Neural progenitor cell (in vitro differentiated cells): Measurements from ENCODE around the gene DTYMK. TPM values are rescaled to one million over a fixed set of nuclear protein-coding genes. Genes with fewer than 3 reads are reported as not detected.

Experiments used
- DNase-seq: peaks from one replicate; pipeline ENCODE4 v3.0.0-alpha.2; 2016; ENCODE audit warnings: low spot score
- H2AFZ ChIP-seq: fragments of 200-600 bp; sonication (generic); replicated peaks from 2 replicates; pipeline ENCODE4 v1.6.1; 2016; ENCODE audit warnings: antibody characterized with exemption
- H3F3A ChIP-seq: fragments of 200-600 bp; sonication (generic); 2 replicates; pipeline ENCODE4 v1.6.1; 2016; ENCODE audit warnings: antibody characterized with exemption, low read depth
- H3K27ac ChIP-seq: fragments of 200-600 bp; sonication (generic); 2 replicates; pipeline ENCODE4 v1.5.1; 2016; ENCODE audit warnings: mild to moderate bottlenecking
- H3K27me3 ChIP-seq: fragments of 200-600 bp; sonication (generic); 2 replicates; pipeline ENCODE4 v1.6.1; 2016; ENCODE audit warnings: mild to moderate bottlenecking, moderate library complexity
- H3K36me3 ChIP-seq: fragments of 200-600 bp; sonication (generic); 2 replicates; pipeline ENCODE4 v1.5.1; 2016
- H3K4me1 ChIP-seq: fragments of 200-600 bp; sonication (generic); 2 replicates; pipeline ENCODE4 v1.6.1; 2016; ENCODE audit warnings: mixed run types
- H3K4me2 ChIP-seq: fragments of 200-600 bp; sonication (generic); 2 replicates; pipeline ENCODE4 v1.6.1; 2016
- H3K4me3 ChIP-seq: fragments of 200-600 bp; sonication (generic); 2 replicates; pipeline ENCODE4 v1.5.1; 2016
- H3K79me2 ChIP-seq: fragments of 200-600 bp; sonication (generic); 2 replicates; pipeline ENCODE4 v1.6.1; 2016; ENCODE audit warnings: low read depth
- H3K9ac ChIP-seq: fragments of 200-600 bp; sonication (generic); 2 replicates; pipeline ENCODE4 v1.6.1; 2016
- H3K9me3 ChIP-seq: fragments of 200-600 bp; sonication (generic); 2 replicates; pipeline ENCODE4 v1.5.1; 2016; ENCODE audit warnings: low read depth
- H4K20me1 ChIP-seq: fragments of 200-600 bp; sonication (generic); 2 replicates; pipeline ENCODE4 v1.6.1; 2016; ENCODE audit warnings: low read depth
- H3K27ac Mint-ChIP-seq: 3 replicates; pipeline ENCODE4 v1.8.0; 2021; ENCODE audit warnings: mixed read lengths
- H3K27me3 Mint-ChIP-seq: 2 replicates; pipeline ENCODE4 v1.8.0; 2022; ENCODE audit warnings: low read depth, mild to moderate bottlenecking, inconsistent platforms, moderate library complexity, mixed read lengths; ENCODE audit not compliant: insufficient read depth
- H3K36me3 Mint-ChIP-seq: 3 replicates; pipeline ENCODE4 v1.8.0; 2021; ENCODE audit warnings: mixed read lengths
- H3K4me1 Mint-ChIP-seq: 3 replicates; pipeline ENCODE4 v1.8.0; 2021; ENCODE audit warnings: mixed read lengths
- H3K4me3 Mint-ChIP-seq: 3 replicates; pipeline ENCODE4 v1.8.0; 2021; ENCODE audit warnings: mild to moderate bottlenecking, moderate library complexity, mixed read lengths
- H3K9me3 Mint-ChIP-seq: 3 replicates; pipeline ENCODE4 v1.8.0; 2020; ENCODE audit warnings: mixed read lengths
- CTCF ChIP-seq: fragments of 200-600 bp; sonication (generic); IDR thresholded peaks from 2 replicates; pipeline ENCODE4 v1.5.1; 2017; ENCODE audit warnings: antibody characterized with exemption, mild to moderate bottlenecking
- EZH2 ChIP-seq: fragments of 200-600 bp; sonication (generic); IDR thresholded peaks from 2 replicates; pipeline ENCODE4 v1.6.1; 2017; ENCODE audit warnings: antibody characterized with exemption, mild to moderate bottlenecking, moderate library complexity
- EZH2phosphoT487 ChIP-seq: fragments of 200-600 bp; sonication (generic); IDR thresholded peaks from 2 replicates; pipeline ENCODE4 v1.6.1; 2017; ENCODE audit warnings: antibody characterized with exemption
- total RNA-seq: library from RNA; depleted of rRNA; stranded (reverse); fragments of >200 nt; gene quantifications from 2 replicates; pipeline ENCODE4 v1.2.3, GENCODE V29; 2015; ENCODE audit warnings: low replicate concordance

The DTYMK gene
- total RNA-seq, 1 donor from 2014 or later = 43.4 TPM

- Mint-ChIP-seq H3K27ac (no peak overlapping the region), H3K36me3 (peaks cover 24% of the 10 kb centered on the region), H3K9me3 (no peaks in the 10 kb centered on the region), H3K4me3 (no peak overlapping the region), H3K27me3 (no peaks in the 10 kb centered on the region), H3K4me1 (peaks cover 2% of the 10 kb centered on the region)
- peaks cover 27% of the 10 kb centered on the region for H3K79me2 ChIP-seq
- H3K4me3 ChIP-seq = no peak overlapping the region
- H3K9me3 ChIP-seq = no peaks in the 10 kb centered on the region
- H3F3A ChIP-seq = no peaks in the 10 kb centered on the region
- H3K36me3 ChIP-seq = no peaks in the 10 kb centered on the region
- H3K4me1 ChIP-seq = no peaks in the 10 kb centered on the region
- H3K9ac ChIP-seq = no peak overlapping the region
- no peak for DNase-seq
- no peak overlapping the region for H3K27ac ChIP-seq
- H3K27me3 ChIP-seq = no peaks in the 10 kb centered on the region
- no peak overlapping the region for H3K4me2 ChIP-seq
- TF ChIP-seq CTCF (no peak), EZH2 (no peak), EZH2phosphoT487 (no peak)
- H2AFZ ChIP-seq = no peak overlapping the region
- H4K20me1 ChIP-seq = peaks cover 30% of the 10 kb centered on the region
Measured at GRCh38 chr2:241654551-241654950, 32.1 kb downstream of the DTYMK start.

DNA sequence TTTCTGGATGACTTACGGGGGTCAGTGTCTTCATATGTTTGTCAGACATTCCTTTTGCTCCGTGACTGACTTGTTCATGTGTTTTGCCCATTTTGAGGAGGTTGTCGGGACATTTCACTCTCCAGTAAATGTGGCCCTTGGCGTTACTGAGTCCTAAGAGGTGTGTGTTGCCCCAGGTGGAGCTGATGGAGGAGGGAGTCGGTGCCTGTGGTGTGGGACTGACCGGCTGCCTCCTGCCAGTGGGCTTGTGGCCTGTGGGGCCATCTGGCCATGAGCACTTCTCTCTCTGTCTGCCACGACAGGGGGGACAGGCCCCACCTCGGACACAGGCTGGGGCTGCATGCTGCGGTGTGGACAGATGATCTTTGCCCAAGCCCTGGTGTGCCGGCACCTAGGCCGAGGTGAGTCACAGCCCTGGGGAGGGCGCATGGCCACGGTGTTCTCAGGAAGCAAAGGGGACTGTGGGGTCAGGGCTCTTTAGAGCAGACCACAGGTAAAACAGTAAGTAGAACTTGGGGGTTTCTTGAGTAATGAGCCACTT lies 33.3 kb downstream of the DTYMK start:
- H3K27ac Mint-ChIP-seq = no peak overlapping the region
- Histone ChIP-seq H3K27me3 (no peaks in the 10 kb centered on the region), H3K27ac (no peak overlapping the region), H2AFZ (no peak overlapping the region), H3K9ac (no peak overlapping the region), H3F3A (peaks cover 5% of the 10 kb centered on the region), H3K79me2 (peaks cover 40% of the 10 kb centered on the region), H3K4me3 (no peak overlapping the region), H4K20me1 (peaks cover 34% of the 10 kb centered on the region), H3K4me1 (peaks cover 8% of the 10 kb centered on the region), H3K4me2 (no peak overlapping the region), H3K9me3 (no peaks in the 10 kb centered on the region), H3K36me3 (no peaks in the 10 kb centered on the region)
- no peak overlapping the region for H3K4me3 Mint-ChIP-seq
- H3K27me3 Mint-ChIP-seq = no peaks in the 10 kb centered on the region
- DNase-seq = no peak
- H3K36me3 Mint-ChIP-seq = peaks cover 19% of the 10 kb centered on the region
- H3K9me3 Mint-ChIP-seq = no peaks in the 10 kb centered on the region
- TF ChIP-seq CTCF (no peak), EZH2 (no peak), EZH2phosphoT487 (no peak)
- H3K4me1 Mint-ChIP-seq = peaks cover 4% of the 10 kb centered on the region

- Histone ChIP-seq H3K9me3 (no peaks in the 10 kb centered on the region), H3K4me3 (no peak overlapping the region), H3K27ac (no peak overlapping the region), H3K27me3 (no peaks in the 10 kb centered on the region), H4K20me1 (peaks cover 40% of the 10 kb centered on the region), H3K4me2 (no peak overlapping the region), H3F3A (peaks cover 6% of the 10 kb centered on the region), H3K79me2 (peaks cover 46% of the 10 kb centered on the region), H3K36me3 (no peaks in the 10 kb centered on the region), H3K4me1 (peaks cover 9% of the 10 kb centered on the region), H2AFZ (no peak overlapping the region), H3K9ac (no peak overlapping the region)
- Mint-ChIP-seq H3K4me1 (peaks cover 4% of the 10 kb centered on the region), H3K4me3 (no peak overlapping the region), H3K36me3 (peaks cover 17% of the 10 kb centered on the region), H3K27me3 (no peaks in the 10 kb centered on the region), H3K9me3 (no peaks in the 10 kb centered on the region), H3K27ac (no peak overlapping the region)
- DNase-seq = no peak
- TF ChIP-seq EZH2 (no peak), EZH2phosphoT487 (no peak), CTCF (no peak)
Measured at GRCh38 chr2:241652722-241653121, 33.9 kb downstream of the DTYMK start.
